GM23338 (cell line): ENCODE results near the gene ATP6V1A.

Experiments
- POLR2AphosphoS5 ChIP-seq: IDR thresholded peaks from 2 replicates; pipeline ENCODE4 v1.6.1; 2016; ENCODE audit warnings: antibody characterized with exemption, low read depth
- TF ChIP-seq, protein P1 (sequence below), 2 experiments: fragments of 200-600 bp in 1 of 2; sonication (generic) in 1 of 2; conservative IDR thresholded peaks; 2 replicates each; pipeline versions ENCODE4 v1.5.1 to v1.6.1; 2016 to 2017; ENCODE audit warnings: antibody characterized with exemption in 2 of 2, low read depth in 2 of 2, mild to moderate bottlenecking in 2 of 2, moderate library complexity in 1 of 2
- TF ChIP-seq, protein P2 (sequence below): IDR thresholded peaks from 2 replicates; pipeline ENCODE4 v1.6.1; 2016; ENCODE audit warnings: antibody characterized with exemption

DNA sequence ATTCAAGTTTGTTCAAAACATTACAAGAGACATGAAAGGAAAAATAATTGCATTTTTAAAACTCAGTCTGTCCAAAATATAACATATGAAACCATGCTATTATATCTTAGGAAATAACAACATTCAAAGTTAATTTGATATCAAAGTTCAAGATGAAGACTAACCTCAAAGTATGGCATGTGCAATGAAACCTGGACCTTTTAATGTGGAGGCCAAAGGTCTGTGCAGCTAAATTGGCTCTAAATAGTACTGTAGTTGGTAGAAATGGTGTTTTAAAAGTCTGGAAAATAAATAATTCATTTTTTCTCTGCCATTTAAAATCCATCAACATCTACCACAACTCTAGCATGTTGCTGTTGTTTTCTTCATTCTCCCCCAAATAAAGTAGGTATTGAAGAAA lies 100.4 kb downstream of the ATP6V1A start:
- TF ChIP-seq, protein P1, sequence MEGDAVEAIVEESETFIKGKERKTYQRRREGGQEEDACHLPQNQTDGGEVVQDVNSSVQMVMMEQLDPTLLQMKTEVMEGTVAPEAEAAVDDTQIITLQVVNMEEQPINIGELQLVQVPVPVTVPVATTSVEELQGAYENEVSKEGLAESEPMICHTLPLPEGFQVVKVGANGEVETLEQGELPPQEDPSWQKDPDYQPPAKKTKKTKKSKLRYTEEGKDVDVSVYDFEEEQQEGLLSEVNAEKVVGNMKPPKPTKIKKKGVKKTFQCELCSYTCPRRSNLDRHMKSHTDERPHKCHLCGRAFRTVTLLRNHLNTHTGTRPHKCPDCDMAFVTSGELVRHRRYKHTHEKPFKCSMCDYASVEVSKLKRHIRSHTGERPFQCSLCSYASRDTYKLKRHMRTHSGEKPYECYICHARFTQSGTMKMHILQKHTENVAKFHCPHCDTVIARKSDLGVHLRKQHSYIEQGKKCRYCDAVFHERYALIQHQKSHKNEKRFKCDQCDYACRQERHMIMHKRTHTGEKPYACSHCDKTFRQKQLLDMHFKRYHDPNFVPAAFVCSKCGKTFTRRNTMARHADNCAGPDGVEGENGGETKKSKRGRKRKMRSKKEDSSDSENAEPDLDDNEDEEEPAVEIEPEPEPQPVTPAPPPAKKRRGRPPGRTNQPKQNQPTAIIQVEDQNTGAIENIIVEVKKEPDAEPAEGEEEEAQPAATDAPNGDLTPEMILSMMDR (conservative IDR thresholded peaks at IDR 0.05; ENCODE audit: low read depth in 2 of 2) = no peak
- TF ChIP-seq POLR2AphosphoS5 = no peak
- TF ChIP-seq, protein P2, sequence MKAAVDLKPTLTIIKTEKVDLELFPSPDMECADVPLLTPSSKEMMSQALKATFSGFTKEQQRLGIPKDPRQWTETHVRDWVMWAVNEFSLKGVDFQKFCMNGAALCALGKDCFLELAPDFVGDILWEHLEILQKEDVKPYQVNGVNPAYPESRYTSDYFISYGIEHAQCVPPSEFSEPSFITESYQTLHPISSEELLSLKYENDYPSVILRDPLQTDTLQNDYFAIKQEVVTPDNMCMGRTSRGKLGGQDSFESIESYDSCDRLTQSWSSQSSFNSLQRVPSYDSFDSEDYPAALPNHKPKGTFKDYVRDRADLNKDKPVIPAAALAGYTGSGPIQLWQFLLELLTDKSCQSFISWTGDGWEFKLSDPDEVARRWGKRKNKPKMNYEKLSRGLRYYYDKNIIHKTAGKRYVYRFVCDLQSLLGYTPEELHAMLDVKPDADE = no peak
